ENCODE measurements around the gene SMIM21. TPM values are rescaled to one million over a fixed set of nuclear protein-coding genes. Genes with fewer than 3 reads are reported as not detected.

The SMIM21 gene
- not detected for total RNA-seq (ENCODE audit: unreplicated experiment)
- long read RNA-seq = 0 reads

DNA sequence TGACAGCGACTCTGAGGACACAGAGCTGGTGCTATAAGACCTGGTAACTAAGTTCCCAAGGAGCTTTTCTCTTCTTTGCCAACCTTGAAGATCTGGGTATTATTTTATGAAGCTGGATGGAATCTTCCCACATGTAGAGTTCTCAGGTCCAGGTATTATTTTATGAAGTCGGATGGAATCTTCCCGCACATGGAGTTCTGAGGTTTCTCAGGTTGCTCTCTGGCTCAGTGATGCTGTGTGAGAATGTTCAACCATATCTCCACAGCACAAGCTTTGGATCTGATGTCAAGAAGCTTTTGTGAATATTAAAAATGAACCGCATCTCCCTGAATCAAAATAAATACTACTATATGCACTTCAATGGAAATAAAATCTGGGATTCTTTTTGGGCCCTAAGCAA, at the start of gene SMIM21:
Gene SMIM21, minus strand, starts transcription at position 101 of the 400 bp plus-strand sequence. CDS start 140 bp downstream, outside the sequence.
- Mint-ChIP-seq H3K4me3 (ENCODE audit: unreplicated experiment) (no peak within 1 kb of the TSS), H3K36me3 (ENCODE audit: low read depth, unreplicated experiment) (no peaks in the 10 kb centered on the region), H3K27me3 (ENCODE audit: unreplicated experiment) (peaks cover 3% of the 10 kb centered on the region), H3K9me3 (ENCODE audit: unreplicated experiment) (no peaks in the 10 kb centered on the region), H3K4me1 (ENCODE audit: unreplicated experiment) (peaks cover 17% of the 10 kb centered on the region), H3K27ac (ENCODE audit: unreplicated experiment) (no peak within 1 kb of the TSS)
- TF ChIP-seq, protein P1, sequence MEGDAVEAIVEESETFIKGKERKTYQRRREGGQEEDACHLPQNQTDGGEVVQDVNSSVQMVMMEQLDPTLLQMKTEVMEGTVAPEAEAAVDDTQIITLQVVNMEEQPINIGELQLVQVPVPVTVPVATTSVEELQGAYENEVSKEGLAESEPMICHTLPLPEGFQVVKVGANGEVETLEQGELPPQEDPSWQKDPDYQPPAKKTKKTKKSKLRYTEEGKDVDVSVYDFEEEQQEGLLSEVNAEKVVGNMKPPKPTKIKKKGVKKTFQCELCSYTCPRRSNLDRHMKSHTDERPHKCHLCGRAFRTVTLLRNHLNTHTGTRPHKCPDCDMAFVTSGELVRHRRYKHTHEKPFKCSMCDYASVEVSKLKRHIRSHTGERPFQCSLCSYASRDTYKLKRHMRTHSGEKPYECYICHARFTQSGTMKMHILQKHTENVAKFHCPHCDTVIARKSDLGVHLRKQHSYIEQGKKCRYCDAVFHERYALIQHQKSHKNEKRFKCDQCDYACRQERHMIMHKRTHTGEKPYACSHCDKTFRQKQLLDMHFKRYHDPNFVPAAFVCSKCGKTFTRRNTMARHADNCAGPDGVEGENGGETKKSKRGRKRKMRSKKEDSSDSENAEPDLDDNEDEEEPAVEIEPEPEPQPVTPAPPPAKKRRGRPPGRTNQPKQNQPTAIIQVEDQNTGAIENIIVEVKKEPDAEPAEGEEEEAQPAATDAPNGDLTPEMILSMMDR (IDR thresholded peaks at IDR 0.05; ENCODE audit: unreplicated experiment) = no peak
- DNase-seq (ENCODE audit: low spot score) = no peak

DNA sequence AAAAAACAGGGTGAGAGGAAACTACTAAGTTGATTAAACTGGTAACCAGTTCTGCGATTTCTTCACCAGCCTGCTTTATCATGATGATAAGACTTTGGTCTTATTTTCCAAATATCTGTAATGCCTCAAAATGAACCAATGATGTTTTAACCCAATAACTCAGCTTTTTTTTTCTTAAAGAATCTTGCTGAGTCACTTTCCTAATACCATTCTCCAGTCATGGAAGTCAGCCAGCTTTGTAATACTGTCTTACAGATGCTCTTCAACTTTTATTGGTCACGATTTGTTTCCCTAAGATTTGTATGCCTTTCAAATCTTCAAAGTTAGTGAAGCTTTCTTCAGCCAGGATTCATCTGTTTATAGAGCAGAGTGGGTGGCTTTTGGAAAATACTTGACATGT, 47.7 kb upstream of the SMIM21 start:
- H3K27me3 Mint-ChIP-seq (ENCODE audit: unreplicated experiment) = no peaks in the 10 kb centered on the region
- no peaks in the 10 kb centered on the region for H3K36me3 Mint-ChIP-seq (ENCODE audit: low read depth, unreplicated experiment)
- TF ChIP-seq, protein P1 (IDR thresholded peaks at IDR 0.05; ENCODE audit: unreplicated experiment) = no peak
- no peak for DNase-seq (ENCODE audit: low spot score)
- H3K4me1 Mint-ChIP-seq (ENCODE audit: unreplicated experiment) = peaks cover 2% of the 10 kb centered on the region
- no peak overlapping the region for H3K27ac Mint-ChIP-seq (ENCODE audit: unreplicated experiment)
- no peaks in the 10 kb centered on the region for H3K9me3 Mint-ChIP-seq (ENCODE audit: unreplicated experiment)
- H3K4me3 Mint-ChIP-seq (ENCODE audit: unreplicated experiment) = no peak overlapping the region

GRCh38 chr18:75474332-75474731, 46.8 kb upstream of the SMIM21 start:
- peaks cover 2% of the 10 kb centered on the region for H3K4me1 Mint-ChIP-seq (ENCODE audit: unreplicated experiment)
- no peaks in the 10 kb centered on the region for H3K9me3 Mint-ChIP-seq (ENCODE audit: unreplicated experiment)
- H3K4me3 Mint-ChIP-seq (ENCODE audit: unreplicated experiment) = no peak overlapping the region
- H3K27ac Mint-ChIP-seq (ENCODE audit: unreplicated experiment) = no peak overlapping the region
- no peaks in the 10 kb centered on the region for H3K36me3 Mint-ChIP-seq (ENCODE audit: low read depth, unreplicated experiment)
- no peaks in the 10 kb centered on the region for H3K27me3 Mint-ChIP-seq (ENCODE audit: unreplicated experiment)
- TF ChIP-seq, protein P1 (IDR thresholded peaks at IDR 0.05; ENCODE audit: unreplicated experiment) = no peak
- DNase-seq (ENCODE audit: low spot score) = no peak

DNA sequence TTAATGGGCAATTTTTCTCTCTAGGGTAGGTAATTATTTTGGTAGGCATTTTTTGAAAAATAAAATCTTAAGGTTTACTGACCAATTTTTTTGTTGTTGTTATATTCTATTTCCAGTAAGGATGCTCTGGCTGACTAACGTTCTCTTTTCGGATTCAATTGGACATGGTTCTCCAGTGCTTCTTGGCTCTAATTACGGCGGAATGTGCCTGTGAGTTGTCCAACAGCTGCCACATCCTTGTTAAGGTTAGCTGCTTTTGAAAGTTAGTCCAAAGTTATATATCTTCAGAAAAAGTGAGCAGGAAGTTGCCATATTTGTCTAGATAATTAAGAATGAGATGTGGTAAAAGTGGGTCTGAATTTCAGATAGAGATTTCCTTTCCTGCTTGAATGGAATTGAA, 45.8 kb upstream of the SMIM21 start:
- Mint-ChIP-seq H3K27ac (ENCODE audit: unreplicated experiment) (no peak overlapping the region), H3K27me3 (ENCODE audit: unreplicated experiment) (no peaks in the 10 kb centered on the region), H3K4me1 (ENCODE audit: unreplicated experiment) (peaks cover 2% of the 10 kb centered on the region), H3K9me3 (ENCODE audit: unreplicated experiment) (no peaks in the 10 kb centered on the region), H3K4me3 (ENCODE audit: unreplicated experiment) (no peak overlapping the region), H3K36me3 (ENCODE audit: low read depth, unreplicated experiment) (no peaks in the 10 kb centered on the region)
- DNase-seq (ENCODE audit: low spot score) = no peak
- TF ChIP-seq, protein P1 (IDR thresholded peaks at IDR 0.05; ENCODE audit: unreplicated experiment) = no peak

DNA sequence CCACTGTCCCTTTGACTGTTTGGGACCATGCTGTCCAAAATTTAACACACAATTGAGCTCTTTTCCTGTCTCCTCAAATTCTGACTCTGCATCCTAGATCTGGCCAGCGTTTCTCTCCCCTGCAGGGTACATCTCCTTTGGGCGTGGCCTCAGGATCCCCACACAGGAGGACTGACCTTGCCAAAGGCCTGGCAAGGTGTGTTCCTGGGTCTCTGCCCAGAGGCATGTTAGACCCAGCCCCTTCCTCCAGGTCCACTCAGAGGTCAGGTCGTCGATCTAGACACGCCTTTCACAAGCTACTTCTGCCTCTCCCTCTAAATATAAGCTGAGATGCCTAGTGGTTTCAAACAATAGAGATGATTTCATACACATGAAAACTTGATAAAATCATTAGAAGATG, 45.4 kb upstream of the SMIM21 start:
- Mint-ChIP-seq H3K4me1 (ENCODE audit: unreplicated experiment) (peaks cover 1% of the 10 kb centered on the region), H3K27ac (ENCODE audit: unreplicated experiment) (no peak overlapping the region), H3K4me3 (ENCODE audit: unreplicated experiment) (no peak overlapping the region), H3K36me3 (ENCODE audit: low read depth, unreplicated experiment) (no peaks in the 10 kb centered on the region), H3K9me3 (ENCODE audit: unreplicated experiment) (no peaks in the 10 kb centered on the region), H3K27me3 (ENCODE audit: unreplicated experiment) (no peaks in the 10 kb centered on the region)
- no peak for DNase-seq (ENCODE audit: low spot score)
- TF ChIP-seq, protein P1 (IDR thresholded peaks at IDR 0.05; ENCODE audit: unreplicated experiment) = no peak

Data from endothelial cell (in vitro differentiated cells).